ENCODE data around the gene BTG2.

The BTG2 gene

DNA sequence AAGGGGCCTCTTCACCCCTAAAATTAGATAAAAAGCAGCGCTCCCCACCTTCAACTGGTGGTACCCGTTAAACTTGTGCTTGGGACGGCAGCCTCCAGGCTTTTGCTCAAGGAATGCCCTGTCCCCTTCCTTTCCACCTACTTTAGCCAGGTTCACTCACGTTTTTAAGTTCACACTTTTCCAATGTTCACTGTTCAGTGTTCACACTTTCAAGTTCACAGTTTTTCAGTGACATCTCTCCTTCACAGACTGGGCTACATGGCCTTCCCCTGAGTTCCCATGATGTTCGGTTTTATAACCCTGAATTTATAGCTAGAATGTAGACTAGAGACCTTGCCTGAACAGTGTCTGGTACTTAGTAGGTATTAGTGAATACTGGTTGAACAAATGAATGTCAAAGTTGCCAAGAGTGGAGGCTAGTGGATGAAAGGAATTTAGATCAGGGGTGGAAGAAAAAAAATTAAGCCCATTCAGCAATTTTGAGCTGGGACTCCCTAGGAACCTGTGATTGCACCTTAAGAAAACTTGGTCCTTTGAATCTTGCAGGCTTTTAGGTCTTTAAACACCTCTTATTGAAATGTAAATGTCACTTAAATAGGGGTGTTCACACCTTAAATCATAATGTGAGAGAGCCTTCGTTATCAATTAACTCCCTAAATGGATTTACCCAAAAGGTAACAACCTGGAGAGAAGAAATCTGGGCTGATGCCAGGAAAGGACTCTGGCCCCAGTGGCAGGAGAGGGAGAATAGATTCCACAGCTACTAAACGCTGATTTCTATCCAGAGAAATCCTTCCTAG lies 12.3 kb downstream of the BTG2 start:
- no peak for DNase-seq (ENCODE audit: low spot score)

DNA sequence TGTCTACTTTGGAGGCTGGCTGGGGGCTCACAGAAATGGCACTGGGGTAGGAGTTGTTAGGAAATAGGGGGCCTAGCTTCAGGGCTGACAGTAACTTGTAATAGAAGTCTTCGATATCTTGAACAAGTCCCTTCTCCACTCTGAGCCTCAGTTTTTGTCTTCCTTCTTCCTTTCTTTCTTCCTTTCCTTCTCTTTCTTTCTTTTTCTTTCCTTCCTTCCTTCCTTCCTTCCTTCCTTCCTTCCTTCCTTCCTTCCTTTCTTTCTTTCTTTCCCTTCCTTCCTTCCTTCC lies 12.9 kb downstream of the BTG2 start:
- no peak for DNase-seq (ENCODE audit: low spot score)

GRCh38 chr1:203320591-203321272 lies 15.4 kb downstream of the BTG2 start:
- no peak for DNase-seq (ENCODE audit: low spot score)

DNA sequence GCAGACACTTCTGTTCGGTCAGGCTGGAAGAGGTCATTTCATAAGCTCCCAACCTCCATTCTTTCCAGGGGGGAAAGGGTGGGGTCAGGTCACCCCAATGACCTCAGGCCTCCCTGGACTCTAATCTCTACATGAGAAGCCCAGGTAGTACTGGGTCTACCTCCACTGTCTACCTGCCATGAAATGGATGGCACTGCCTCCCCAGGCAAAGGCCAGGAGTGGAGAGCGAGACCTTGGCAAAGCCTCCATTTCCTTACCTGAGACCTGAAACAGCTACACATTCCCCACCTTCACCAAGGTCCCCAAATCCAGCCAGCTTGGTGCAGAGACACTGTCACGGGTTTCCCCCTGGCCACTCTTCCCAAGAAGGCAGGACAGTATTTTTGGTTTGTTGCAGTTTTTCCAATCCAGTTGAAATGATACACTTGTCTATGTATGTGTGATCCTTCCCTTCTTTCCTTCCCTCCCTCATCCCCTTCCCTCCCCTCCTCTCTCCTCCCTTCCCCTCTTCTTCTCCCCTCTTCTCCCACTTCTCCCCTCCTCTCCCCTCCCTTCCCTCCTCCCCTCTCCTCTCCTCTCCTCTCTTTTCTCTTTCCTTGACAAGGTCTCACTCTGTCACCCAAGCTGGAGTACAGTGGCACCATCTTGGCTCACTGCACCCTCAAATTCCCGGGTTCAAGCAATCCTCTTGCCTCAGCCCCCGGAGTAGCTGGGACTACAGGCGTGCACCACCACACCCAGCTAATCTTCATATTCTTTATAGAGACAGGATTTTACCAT lies 16.1 kb downstream of the BTG2 start:
- DNase-seq (ENCODE audit: low spot score), result no peak

DNA sequence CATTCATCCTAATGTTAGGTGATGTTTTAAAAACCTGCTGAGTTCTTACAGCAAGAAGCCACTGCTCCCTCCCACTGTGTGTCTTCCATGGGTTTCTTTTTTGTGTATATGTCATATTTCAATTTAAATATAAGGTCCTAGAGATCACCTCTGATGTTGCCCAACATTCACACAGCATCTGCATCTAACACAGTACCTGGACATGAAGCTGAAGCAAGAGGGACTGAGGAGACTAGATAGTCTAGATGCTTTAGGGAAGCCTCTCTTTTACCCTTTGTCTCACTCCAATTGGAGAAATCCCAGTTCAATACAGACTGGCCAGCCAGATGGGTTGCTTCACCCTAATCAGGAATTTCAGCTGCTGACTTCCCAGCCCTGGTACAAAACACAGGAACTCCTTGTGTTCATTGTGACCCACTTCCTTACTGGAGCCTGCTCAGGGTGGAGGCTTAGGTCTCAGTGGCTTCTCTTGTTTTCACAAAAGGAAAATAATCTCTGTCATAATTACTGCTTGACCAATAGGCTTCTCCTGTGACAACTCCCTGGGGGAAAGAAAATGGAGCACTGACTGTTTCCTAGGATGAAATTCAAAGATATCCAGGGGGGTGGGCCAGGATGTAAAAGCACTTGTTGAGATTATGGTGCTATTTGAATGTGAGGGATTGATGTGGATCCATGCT lies 17.3 kb downstream of the BTG2 start:
- DNase-seq (ENCODE audit: low spot score), result no peak

- DNase-seq (ENCODE audit: low spot score), result no peak
These were observed 18.3 kb downstream of the BTG2 start for GRCh38 chr1:203323587-203323986.

GRCh38 chr1:203324105-203325025 lies 19.0 kb downstream of the BTG2 start:
- no peak for DNase-seq (ENCODE audit: low spot score)

DNA sequence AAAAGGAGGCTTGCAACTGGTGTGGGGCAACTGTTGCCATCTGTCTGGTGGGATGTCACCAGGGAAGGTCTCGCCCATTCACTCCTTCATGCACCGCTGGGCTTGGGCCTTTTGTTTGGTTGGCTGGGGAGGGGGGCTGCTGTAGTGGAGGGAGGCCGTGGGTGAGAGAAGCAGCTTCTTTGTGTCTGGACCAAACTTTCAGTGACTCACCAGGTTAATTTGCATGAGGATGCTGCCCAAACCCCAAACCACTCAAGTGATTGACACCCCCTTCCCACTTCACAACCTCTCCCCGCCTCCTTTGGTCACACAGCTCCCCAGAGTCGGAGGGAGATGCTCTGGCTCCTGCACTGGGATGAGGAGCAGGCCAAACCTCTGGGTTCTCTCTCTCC lies 19.7 kb downstream of the BTG2 start:
- no peak for DNase-seq (ENCODE audit: low spot score)

GRCh38 chr1:203325418-203326091 lies 20.2 kb downstream of the BTG2 start:
- DNase-seq (ENCODE audit: low spot score), result no peak

GRCh38 chr1:203326830-203327683 lies 21.7 kb downstream of the BTG2 start:
- DNase-seq (ENCODE audit: low spot score), result peak; percentile 91

GRCh38 chr1:203327684-203328457 lies 22.6 kb downstream of the BTG2 start:
- no peak for DNase-seq (ENCODE audit: low spot score)

GRCh38 chr1:203328714-203329122 lies 23.4 kb downstream of the BTG2 start:
- DNase-seq (ENCODE audit: low spot score), result peak; percentile 83

DNA sequence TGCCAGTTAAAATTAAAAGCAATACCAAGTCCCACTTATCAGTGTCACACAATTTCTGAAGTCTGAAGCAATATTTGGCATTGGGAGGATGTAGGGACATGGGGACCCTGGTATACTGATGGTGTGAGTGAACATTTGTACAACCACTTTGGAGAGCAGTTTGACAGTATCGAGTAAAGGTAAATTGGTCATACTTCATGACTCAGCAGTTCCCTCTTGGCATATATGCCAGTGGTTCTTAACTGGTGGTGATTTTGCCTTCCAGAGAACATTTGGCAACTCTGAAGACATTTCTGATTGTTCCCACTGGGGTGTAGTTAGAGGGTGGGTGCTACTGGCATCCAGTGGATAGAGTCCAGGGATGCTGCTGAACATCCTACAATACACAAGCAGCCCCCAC lies 25.9 kb downstream of the BTG2 start:
- DNase-seq (ENCODE audit: low spot score), result no peak

DNA sequence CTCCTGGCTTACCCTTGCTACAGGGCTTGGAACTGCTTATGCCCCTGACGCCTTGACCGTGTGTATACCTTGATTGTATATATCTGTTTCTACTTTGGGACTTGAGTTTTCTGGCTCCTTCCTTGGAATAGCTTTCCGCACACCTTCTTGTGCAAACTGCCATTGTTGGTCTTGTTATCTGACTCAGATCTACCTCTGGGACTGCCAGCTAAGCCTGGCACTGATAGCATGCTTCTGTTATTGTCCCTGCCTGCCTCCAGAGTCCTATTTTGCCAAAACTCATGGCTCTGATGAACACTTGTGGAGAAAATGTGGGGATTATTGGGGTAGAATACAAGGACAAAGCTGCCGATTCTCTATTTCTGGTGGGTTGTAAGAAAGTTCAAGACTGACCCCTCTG lies 30.2 kb downstream of the BTG2 start:
- no peak for DNase-seq (ENCODE audit: low spot score)

GRCh38 chr1:203336097-203336496 lies 30.8 kb downstream of the BTG2 start:
- no peak for DNase-seq (ENCODE audit: low spot score)

- DNase-seq (ENCODE audit: low spot score), result peak; percentile 46
These were observed 33.2 kb downstream of the BTG2 start for GRCh38 chr1:203338335-203339036.

- peak; percentile 76 for DNase-seq (ENCODE audit: low spot score)
These were observed 34.9 kb downstream of the BTG2 start for GRCh38 chr1:203340112-203340790.
